Mucosa of descending colon (tissue), 3 donors: ENCODE data around the gene AKIRIN1. TPM values are rescaled to one million over a fixed set of nuclear protein-coding genes. Genes with fewer than 3 reads are reported as not detected.
A peak's percentile ranks its signal among the peaks of the same experiment; 100 is the strongest.
"Not testable (repeated sequence)": the region's sequence is repeated elsewhere in the genome, so short reads cannot be mapped to it uniquely, and the experiment has no call there.

Experiments used
- ATAC-seq: fragments of 200-7000 bp; cut with Tn5 transposase; one replicate; pipeline ENCODE4 v1.9.1; 2020; ENCODE audit warnings: mild to moderate bottlenecking, moderate library complexity
- DNase-seq, 3 donors: peaks; one replicate each; pipeline ENCODE4 v3.0.0-alpha.2; 2020
- H3K36me3 ChIP-seq: fragments of 200-600 bp; one replicate; pipeline ENCODE4 v1.8.0; 2021; ENCODE audit warnings: low read depth, mild to moderate bottlenecking
- H3K4me1 ChIP-seq: fragments of 200-600 bp; one replicate; pipeline ENCODE4 v1.8.0; 2021; ENCODE audit warnings: low read depth, mild to moderate bottlenecking
- H3K4me3 ChIP-seq: fragments of 200-600 bp; one replicate; pipeline ENCODE4 v1.8.0; 2021; ENCODE audit warnings: mild to moderate bottlenecking
- H3K9me3 ChIP-seq: fragments of 200-600 bp; one replicate; pipeline ENCODE4 v1.8.0; 2021; ENCODE audit warnings: mild to moderate bottlenecking
- CTCF ChIP-seq: fragments of 200-600 bp; IDR thresholded peaks from one replicate; pipeline ENCODE4 v1.8.0; 2022; ENCODE audit warnings: antibody characterized with exemption, mild to moderate bottlenecking
- intact Hi-C, 2 donors: fragments of 100-400 bp; cut with DNase I in 1 of 2; cut with micrococcal nuclease in 1 of 2; formaldehyde crosslinking; loops; one replicate each; pipeline versions ENCODE4 v1.11.0 to v1.11.1; 2022; cut with DNase I, micrococcal nuclease
- total RNA-seq, 3 donors: library from RNA; stranded (reverse); fragmentation: NEBNext Ultra II Directional in 2 of 3; extraction: Animal tissue kit (Norgen Biotek cat#: 25700) in 2 of 3; gene quantifications; one replicate each; pipeline versions ENCODE4 v1.2.1 to v1.2.4, GENCODE V29; 2021 to 2023
- donor health status: DM: no; HTN: no; CAD: no; lungs with moderate emphysema.
- donor health status: DM: no; HTN: no; CAD: no.
- donor health status: DM: no; HTN: yes; CAD: no.

AKIRIN1 gene
- total RNA-seq, 3 donors from 2014 or later, result 47.7 to 60.4 (median 54.5) TPM

DNA sequence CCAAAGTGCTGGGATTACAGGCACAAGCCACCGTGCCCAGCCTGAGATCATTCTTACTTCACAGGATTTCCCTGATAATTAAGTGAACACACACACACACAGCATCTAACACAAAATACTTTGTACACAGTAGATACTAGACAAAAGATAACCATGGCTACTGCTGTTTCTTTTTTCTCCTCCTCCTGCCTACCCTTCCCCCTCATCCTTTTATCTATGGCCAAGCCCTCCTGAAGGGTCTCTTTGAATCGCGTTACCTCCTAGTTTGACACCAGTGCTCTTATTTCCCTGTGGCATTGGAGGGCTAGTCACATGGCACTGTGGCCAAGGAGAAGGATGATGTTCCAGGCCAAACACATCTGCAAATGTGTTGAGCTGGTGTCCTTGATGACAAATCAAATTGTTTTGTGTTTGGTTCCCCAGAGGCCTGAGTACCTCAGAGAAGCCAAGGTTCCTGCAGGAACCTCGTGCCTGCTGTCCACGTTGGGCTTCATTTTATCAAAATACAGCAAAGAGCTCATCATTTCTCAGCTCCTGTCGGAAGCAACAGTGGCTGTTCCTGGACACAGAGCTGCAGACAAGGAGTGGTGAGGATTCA lies 55.6 kb downstream of the AKIRIN1 start:
- no peak for TF ChIP-seq CTCF
- H3K4me3 ChIP-seq, result no peak overlapping the region
- H3K9me3 ChIP-seq, result no peaks in the 10 kb centered on the region
- H3K36me3 ChIP-seq, result no peaks in the 10 kb centered on the region
- DNase-seq, result no peak
- intact Hi-C loops, result no loop called here
- no peaks in the 10 kb centered on the region for H3K4me1 ChIP-seq
- ATAC-seq, result no peak

DNA sequence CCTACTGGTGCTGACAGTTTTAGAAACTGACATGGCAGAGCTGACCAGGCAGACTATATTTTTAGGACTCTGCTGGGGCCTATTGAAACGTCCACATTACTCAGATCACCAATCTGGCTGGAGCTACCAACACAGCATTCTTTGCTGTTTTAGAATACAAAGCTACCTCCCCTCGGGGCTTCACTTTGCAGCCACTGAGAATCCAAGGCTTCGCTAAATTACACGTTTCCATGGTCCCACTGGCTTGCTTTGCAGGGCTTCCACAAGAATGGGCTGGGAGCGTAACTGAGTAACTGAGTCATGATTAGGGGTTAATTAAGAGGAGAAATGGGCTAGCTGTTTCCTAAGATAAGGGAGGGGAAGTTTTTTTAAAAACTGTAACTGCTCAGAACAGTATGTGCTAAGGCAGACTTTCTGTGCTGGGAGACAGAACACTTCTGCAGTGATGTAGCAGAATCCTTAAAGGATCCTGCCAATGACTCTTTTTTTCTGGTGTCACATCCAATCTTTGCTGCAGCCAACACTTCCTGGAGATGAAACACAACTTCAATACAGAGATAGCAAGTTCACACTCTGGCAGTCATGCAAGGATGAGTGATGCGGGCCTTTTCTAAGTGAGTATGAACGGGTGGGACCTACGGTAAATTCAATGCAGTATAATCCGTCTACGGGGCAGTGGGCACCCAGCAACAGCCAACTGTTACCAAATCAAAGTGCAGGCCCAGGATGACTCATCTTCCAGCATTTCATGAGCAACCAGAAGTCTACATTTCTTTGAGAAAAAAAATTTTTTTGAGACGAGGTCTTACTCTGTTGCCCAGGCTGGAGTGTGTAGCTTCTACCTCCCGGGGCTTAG lies 56.5 kb downstream of the AKIRIN1 start:
- intact Hi-C loops, result no loop called here
- no peak overlapping the region for H3K4me3 ChIP-seq

DNA sequence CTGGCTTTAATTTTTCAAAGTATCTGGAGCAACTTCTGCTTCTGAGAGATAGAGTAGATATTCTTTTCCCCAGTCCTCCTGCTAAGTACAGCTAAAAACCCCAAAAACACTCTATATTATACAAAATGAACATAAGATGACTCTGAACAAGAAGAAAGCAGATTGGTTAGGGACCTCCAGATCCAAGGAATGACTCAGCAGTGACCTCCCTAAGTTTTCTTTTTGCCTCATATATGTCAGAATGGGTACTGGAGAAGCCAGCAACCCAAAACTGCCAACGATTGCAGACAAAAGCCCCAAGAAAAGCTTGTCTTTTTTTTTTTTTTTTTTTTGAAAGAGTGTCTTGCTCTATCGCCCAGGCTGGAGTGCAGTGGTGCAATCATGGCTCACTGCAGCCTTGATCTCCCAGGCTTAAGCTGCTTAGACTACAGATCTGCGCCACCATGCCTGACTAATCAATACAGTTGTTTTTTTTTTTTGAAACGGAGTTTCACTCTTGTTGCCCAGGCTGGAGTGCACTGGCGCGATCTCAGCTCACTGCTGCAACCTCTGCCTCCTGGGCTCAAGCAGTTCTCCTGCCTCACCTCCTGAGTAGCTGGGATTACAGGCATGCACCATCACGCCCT lies 57.8 kb downstream of the AKIRIN1 start:
- no peak for TF ChIP-seq CTCF
- Histone ChIP-seq H3K4me3 (no peak overlapping the region), H3K36me3 (no peaks in the 10 kb centered on the region), H3K9me3 (no peaks in the 10 kb centered on the region), H3K4me1 (no peaks in the 10 kb centered on the region)
- intact Hi-C loops, result no loop called here
- ATAC-seq, result no peak
- DNase-seq, result peak in 1 of 3 donors; percentile 6

More for the DNA sequence above, 56.5 kb downstream of the AKIRIN1 start:
- H3K4me1 ChIP-seq, result no peaks in the 10 kb centered on the region
- no peaks in the 10 kb centered on the region for H3K9me3 ChIP-seq
- H3K36me3 ChIP-seq, result no peaks in the 10 kb centered on the region
- peak; percentile 25 for ATAC-seq
- peak in 1 of 3 donors; percentile 36 for DNase-seq
- TF ChIP-seq CTCF, result no peak

DNA sequence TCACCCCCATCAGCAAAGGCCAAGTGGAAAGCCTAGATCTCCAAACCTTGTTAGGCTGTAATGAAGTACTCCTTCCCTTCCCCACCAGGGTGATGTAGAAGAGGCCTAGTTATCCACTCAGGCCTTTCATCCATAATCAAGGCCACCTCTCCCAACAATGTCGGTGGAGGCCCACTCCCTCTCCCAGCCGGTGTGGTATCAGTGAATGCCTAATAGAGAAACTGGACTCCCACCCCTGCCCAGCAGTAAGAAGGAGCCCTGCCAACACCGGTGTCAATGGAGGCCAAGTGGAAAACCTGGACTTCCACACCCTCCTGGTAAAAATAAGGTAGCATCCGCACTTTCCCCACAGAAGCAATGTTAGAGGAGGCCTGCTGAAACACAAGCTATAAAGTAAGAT lies 58.9 kb downstream of the AKIRIN1 start:
- no peak for TF ChIP-seq CTCF
- intact Hi-C loops, result no loop called here
- Histone ChIP-seq H3K9me3 (no peaks in the 10 kb centered on the region), H3K36me3 (no peaks in the 10 kb centered on the region), H3K4me3 (no peak overlapping the region), H3K4me1 (no peaks in the 10 kb centered on the region)
- DNase-seq (peak in 1 of 3 donors; percentile 6), ATAC-seq (no peak)

DNA sequence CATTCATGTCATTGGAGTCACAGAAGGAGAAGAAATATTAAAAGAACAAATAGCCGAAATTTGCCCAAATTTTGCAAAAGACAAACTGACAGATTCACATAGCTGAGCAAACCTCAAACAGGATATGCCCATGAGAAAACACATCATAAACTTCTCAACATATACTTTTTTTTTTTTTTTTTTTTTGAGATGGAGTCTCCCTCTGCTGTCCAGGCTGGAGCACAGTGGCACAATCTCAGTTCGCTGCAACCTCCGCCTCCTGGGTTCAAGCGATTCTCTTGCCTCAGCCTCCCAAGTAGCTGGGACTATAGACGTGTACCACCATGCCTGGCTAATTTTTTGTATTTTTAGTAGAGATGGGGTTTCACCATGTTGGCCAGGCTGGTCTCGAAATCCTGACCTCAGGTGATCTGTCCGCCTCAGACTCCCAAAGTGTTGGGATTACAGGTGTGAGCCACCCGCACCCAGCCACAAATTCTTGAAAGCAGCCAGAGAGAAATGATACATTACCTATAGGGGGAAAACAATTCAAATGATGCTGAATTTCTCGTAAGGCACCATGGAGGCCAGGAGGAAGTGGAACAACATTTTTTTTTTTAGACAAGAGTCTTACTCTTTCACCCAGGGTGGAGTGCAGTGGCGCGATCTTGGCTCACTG lies 60.2 kb downstream of the AKIRIN1 start:
- intact Hi-C loops, result not testable (repeated sequence)

More for the DNA sequence above, 60.2 kb downstream of the AKIRIN1 start:
- H3K9me3 ChIP-seq, H3K4me1 ChIP-seq, H3K4me3 ChIP-seq, ATAC-seq, DNase-seq, H3K36me3 ChIP-seq: not testable (repeated sequence)
